GM12892 (cell line): Measurements from ENCODE around the gene SGCD. TPM values are rescaled to one million over a fixed set of nuclear protein-coding genes. Genes with fewer than 3 reads are reported as not detected.

Experiments used
- DNase-seq: peaks from one replicate; pipeline ENCODE4 v3.0.0; 2011; ENCODE audit not compliant: insufficient read length
- FAIRE-seq: peaks from 2 replicates; lab custom pipeline; 2011; peaks lifted over from hg19 to GRCh38; lab: Jason Lieb, UNC
- POLR2A ChIP-seq: IDR thresholded peaks from 2 replicates; pipeline ENCODE4 v1.6.1; 2011; ENCODE audit warnings: low read depth, low read length, control low read depth
- POLR2AphosphoS5 ChIP-seq: IDR thresholded peaks from 2 replicates; pipeline ENCODE4 v1.6.1; 2011; ENCODE audit warnings: low read depth, low read length, control low read depth
- TAF1 ChIP-seq: IDR thresholded peaks from 2 replicates; pipeline ENCODE4 v1.6.1; 2011; ENCODE audit warnings: low read depth, mild to moderate bottlenecking, control low read depth, low read length, borderline replicate concordance
- polyA plus RNA-seq: library from polyadenylated mRNA; unstranded; fragments of >200 nt; gene quantifications from one replicate; pipeline ENCODE4 v1.2.1, GENCODE V29; 2012; ENCODE audit warnings: missing spikeins, inconsistent platforms; ENCODE audit not compliant: missing spikeins

SGCD gene
- not detected for polyA plus RNA-seq

- no peak for TF ChIP-seq POLR2A
- no peak for TF ChIP-seq POLR2AphosphoS5
- no peak for TF ChIP-seq TAF1
Observed at GRCh38 chr5:156326718-156327259, at the start of gene SGCD. Gene SGCD, plus strand, starts transcription at chr5:156327164.

GRCh38 chr5:156277290-156277689 is 49.7 kb upstream of the SGCD start:
- DNase-seq (no peak), FAIRE-seq (no peak)
- TF ChIP-seq TAF1: no peak
- no peak for TF ChIP-seq POLR2A
- TF ChIP-seq POLR2AphosphoS5: no peak

More at GRCh38 chr5:156326718-156327259, at the start of gene SGCD:
- DNase-seq (no peak), FAIRE-seq (no peak)

- FAIRE-seq: no peak
- TF ChIP-seq POLR2AphosphoS5: no peak
- TF ChIP-seq TAF1: no peak
- no peak for TF ChIP-seq POLR2A
- DNase-seq: no peak
Observed at GRCh38 chr5:156295431-156295830, 31.5 kb upstream of the SGCD start.

GRCh38 chr5:156310115-156310514 is 16.8 kb upstream of the SGCD start:
- TF ChIP-seq TAF1: no peak
- TF ChIP-seq POLR2AphosphoS5: no peak
- TF ChIP-seq POLR2A: no peak
- no peak for FAIRE-seq
- no peak for DNase-seq

- DNase-seq (no peak), FAIRE-seq (no peak)
- no peak for TF ChIP-seq TAF1
- TF ChIP-seq POLR2AphosphoS5: no peak
- no peak for TF ChIP-seq POLR2A
Observed at GRCh38 chr5:156312897-156313694, 13.9 kb upstream of the SGCD start.

GRCh38 chr5:156314416-156314815 is 12.5 kb upstream of the SGCD start:
- DNase-seq (no peak), FAIRE-seq (no peak)
- TF ChIP-seq TAF1 (no peak), POLR2AphosphoS5 (no peak), POLR2A (no peak)

- no peak for FAIRE-seq
- no peak for DNase-seq
- TF ChIP-seq TAF1 (no peak), POLR2AphosphoS5 (no peak), POLR2A (no peak)
Observed at GRCh38 chr5:156322666-156323065, 4.3 kb upstream of the SGCD start.

- no peak for TF ChIP-seq POLR2A
- FAIRE-seq: no peak
Observed at GRCh38 chr5:156327296-156327695, 332 bp downstream of the SGCD start.

GRCh38 chr5:156328161-156328560 is 1.2 kb downstream of the SGCD start:
- FAIRE-seq (no peak), DNase-seq (no peak)
- no peak for TF ChIP-seq POLR2A
- TF ChIP-seq POLR2AphosphoS5: no peak
- TF ChIP-seq TAF1: no peak

More at GRCh38 chr5:156327296-156327695, 332 bp downstream of the SGCD start:
- no peak for DNase-seq

GRCh38 chr5:156328766-156329165 is 1.8 kb downstream of the SGCD start:
- FAIRE-seq (no peak), DNase-seq (no peak)
- TF ChIP-seq TAF1: no peak
- TF ChIP-seq POLR2AphosphoS5: no peak
- no peak for TF ChIP-seq POLR2A

GRCh38 chr5:156329171-156329611 is 2.2 kb downstream of the SGCD start:
- FAIRE-seq (no peak), DNase-seq (no peak)
- no peak for TF ChIP-seq POLR2AphosphoS5
- TF ChIP-seq POLR2A: no peak
- TF ChIP-seq TAF1: no peak
